CMK (cell line): ENCODE results near the gene COPZ2.
"Not testable (repeated sequence)": the region's sequence is repeated elsewhere in the genome, so short reads cannot be mapped to it uniquely, and the experiment has no call there.

ENCODE experiments used
- DNase-seq: peaks from one replicate; pipeline ENCODE4 v3.0.0-alpha.2; 2010; ENCODE audit warnings: low read depth

COPZ2 gene

GRCh38 chr17:48056246-48056745, 18.7 kb upstream of the COPZ2 start:
- DNase-seq: no peak

GRCh38 chr17:48055531-48056245, 18.1 kb upstream of the COPZ2 start:
- DNase-seq: no peak

- DNase-seq: no peak
Observed at GRCh38 chr17:48054238-48055185, 16.9 kb upstream of the COPZ2 start.

- DNase-seq: no peak
Observed at GRCh38 chr17:48053758-48054237, 16.2 kb upstream of the COPZ2 start.

GRCh38 chr17:48052956-48053757, 15.6 kb upstream of the COPZ2 start:
- DNase-seq: no peak

GRCh38 chr17:48051706-48052486, 14.3 kb upstream of the COPZ2 start:
- no peak for DNase-seq

- DNase-seq: no peak
Observed at GRCh38 chr17:48051283-48051682, 13.7 kb upstream of the COPZ2 start.

- DNase-seq: peak; percentile 93
Observed at GRCh38 chr17:48048384-48049126, 11.0 kb upstream of the COPZ2 start.

GRCh38 chr17:48047741-48048383, 10.3 kb upstream of the COPZ2 start, which contains the start of gene NFE2L1:
Gene NFE2L1, plus strand, starts transcription at chr17:48048359. Its CDS starts 2,760 bp downstream, at chr17:48051119.
- DNase-seq: peak; percentile 99

GRCh38 chr17:48047113-48047740, 9.6 kb upstream of the COPZ2 start:
- DNase-seq: no peak

GRCh38 chr17:48046296-48046695, 8.7 kb upstream of the COPZ2 start:
- DNase-seq: no peak

- DNase-seq: no peak
Observed at GRCh38 chr17:48045316-48046001, 7.9 kb upstream of the COPZ2 start.

- DNase-seq: no peak
Observed at GRCh38 chr17:48044851-48045250, 7.3 kb upstream of the COPZ2 start.

- DNase-seq: no peak
Observed at GRCh38 chr17:48043176-48043575, 5.6 kb upstream of the COPZ2 start.

GRCh38 chr17:48038687-48039086, 1.1 kb upstream of the COPZ2 start:
- DNase-seq: no peak

GRCh38 chr17:48037838-48038323, 284 bp upstream of the COPZ2 start:
- no peak for DNase-seq

- DNase-seq: no peak
Observed at GRCh38 chr17:48036693-48037035, 933 bp downstream of the COPZ2 start.

GRCh38 chr17:48034734-48035133, 2.9 kb downstream of the COPZ2 start:
- not testable (repeated sequence) for DNase-seq

GRCh38 chr17:48031966-48032365, 5.6 kb downstream of the COPZ2 start:
- DNase-seq: no peak
